Activated effector memory CD4-positive, alpha-beta T cell treated with Interleukin-2 at 50 U/mL for 16 hours (primary cell): ENCODE data around the gene TMX2.
"Not testable (repeated sequence)": the region's sequence is repeated elsewhere in the genome, so short reads cannot be mapped to it uniquely, and the experiment has no call there.

ENCODE experiments used
- DNase-seq: peaks from one replicate; pipeline ENCODE4 v3.0.0-alpha.2; 2020

Gene TMX2

DNA sequence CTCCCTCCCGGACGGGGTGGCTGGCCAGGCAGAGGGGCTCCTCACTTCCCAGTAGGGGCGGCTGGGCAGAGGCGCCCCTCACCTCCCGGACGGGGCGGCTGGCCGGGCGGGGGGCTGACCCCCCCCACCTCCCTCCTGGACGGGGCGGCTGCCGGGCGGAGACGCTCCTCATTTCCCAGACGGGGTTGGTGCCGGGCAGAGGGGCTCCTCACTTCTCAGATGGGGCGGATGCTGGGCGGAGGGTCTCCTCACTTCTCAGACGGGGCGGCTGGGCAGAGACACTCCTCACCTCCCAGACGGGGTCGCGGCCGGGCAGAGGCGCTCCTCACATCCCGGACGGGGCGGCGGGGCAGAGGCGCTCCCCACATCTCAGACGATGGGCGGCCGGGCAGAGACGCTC lies 4.3 kb downstream of the TMX2 start:
- DNase-seq = not testable (repeated sequence)

DNA sequence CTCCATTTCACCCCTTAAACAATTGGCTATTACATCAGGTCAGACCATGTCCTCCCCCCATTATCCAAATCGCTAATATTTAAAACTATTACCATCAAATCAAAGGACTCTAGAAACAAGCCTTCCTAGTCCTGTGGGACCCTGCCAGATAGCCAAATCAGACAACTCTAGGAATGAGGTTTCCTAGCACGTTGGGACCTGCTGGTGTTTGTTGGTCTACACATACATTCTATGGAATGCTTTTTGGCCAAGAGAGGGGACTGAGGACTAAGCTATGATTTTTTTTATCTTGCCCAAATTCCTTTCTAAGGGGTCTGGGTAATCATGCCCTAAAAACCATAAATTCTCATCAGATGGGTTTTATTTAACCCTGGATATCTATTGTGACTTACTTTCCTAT lies 14.8 kb downstream of the TMX2 start:
- no peak for DNase-seq

DNA sequence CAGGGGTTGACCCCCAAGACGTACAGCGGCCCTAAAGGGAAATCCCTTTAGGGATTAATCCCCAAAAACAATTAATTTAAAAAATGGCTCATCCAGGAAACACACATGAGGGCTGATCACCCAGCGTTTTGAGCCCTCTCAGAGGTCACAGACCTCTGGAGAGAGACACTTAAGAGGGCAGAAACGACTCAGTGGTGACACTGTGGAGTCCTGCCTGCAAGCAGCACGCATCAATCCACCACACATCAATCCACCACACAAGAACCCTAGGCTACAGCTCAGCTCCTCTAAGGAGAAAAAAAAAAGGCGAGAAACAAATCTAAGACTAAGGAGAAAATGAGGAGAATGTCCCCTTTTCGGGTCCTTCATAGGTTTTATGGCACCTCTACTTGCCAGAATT lies 16.4 kb downstream of the TMX2 start:
- no peak for DNase-seq

DNA sequence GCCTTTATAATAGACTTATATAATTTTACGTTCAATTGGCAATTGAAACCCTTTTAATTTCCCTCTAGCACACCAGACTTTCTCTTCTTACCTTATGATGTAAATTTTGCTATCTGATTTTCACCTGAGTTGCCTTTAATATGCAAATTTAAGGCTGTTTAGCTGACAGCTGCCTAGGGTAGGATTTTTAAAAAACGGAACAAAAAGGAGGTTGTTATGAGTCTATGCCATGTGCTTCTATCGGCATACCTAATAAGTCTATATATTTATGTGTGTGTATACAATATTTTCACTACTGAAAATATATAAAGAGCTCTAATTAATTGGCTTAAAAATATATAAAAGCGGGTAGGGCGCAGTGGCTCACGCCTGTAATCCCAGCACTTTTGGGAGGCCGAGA lies 17.1 kb downstream of the TMX2 start:
- DNase-seq = no peak

DNA sequence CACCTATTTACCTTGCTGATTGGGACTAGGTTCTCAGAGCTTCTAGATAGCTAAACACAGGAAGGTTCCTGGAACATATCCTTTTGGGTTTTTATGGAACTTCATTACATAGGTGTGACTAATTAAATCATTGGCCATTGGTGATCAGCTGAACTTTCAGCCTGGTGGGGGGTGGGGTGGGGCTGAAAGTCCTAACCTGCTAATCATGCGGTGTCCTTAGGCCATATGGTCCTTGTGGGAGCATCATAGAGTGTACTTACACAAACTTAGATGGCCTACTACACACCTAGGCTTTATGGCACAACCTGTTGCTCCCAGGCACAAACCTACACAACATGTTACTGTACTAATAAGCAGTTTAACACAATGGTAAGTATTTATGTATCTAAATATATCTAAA lies 20.3 kb downstream of the TMX2 start:
- no peak for DNase-seq

- DNase-seq = no peak
These were observed 23.4 kb downstream of the TMX2 start for GRCh38 chr11:57735619-57736298.

GRCh38 chr11:57741132-57742086 lies 29.0 kb downstream of the TMX2 start, which contains the start of gene SELENOH:
TSS of gene SELENOH (plus strand) at chr11:57741491. CDS start at chr11:57741596, 105 bp downstream.
- peak; percentile 89 for DNase-seq

GRCh38 chr11:57742087-57742452 lies 29.7 kb downstream of the TMX2 start:
- DNase-seq = no peak

GRCh38 chr11:57744357-57744756 lies 32.0 kb downstream of the TMX2 start:
- DNase-seq = no peak

DNA sequence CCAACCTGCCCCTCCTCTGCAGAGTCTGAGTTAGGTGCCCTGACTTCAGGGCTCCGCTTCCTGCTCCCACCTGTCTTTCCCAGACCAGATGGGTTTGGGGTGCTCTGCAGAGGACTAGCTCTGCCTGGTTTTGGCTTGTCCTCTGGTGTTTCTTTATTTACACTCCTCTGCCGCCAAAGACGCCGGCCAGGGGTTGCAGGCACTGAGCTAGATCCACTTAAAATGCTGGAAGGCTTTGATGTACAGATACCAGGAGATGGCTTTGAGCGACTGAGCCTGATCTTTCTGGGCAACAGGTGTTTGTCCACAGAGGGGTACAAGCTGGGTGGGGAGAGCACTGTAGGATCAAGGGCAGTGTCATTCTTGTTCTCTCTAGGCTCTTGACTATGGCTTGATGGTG lies 32.8 kb downstream of the TMX2 start:
- no peak for DNase-seq

- no peak for DNase-seq
These were observed 34.5 kb downstream of the TMX2 start for GRCh38 chr11:57746920-57747319.

DNA sequence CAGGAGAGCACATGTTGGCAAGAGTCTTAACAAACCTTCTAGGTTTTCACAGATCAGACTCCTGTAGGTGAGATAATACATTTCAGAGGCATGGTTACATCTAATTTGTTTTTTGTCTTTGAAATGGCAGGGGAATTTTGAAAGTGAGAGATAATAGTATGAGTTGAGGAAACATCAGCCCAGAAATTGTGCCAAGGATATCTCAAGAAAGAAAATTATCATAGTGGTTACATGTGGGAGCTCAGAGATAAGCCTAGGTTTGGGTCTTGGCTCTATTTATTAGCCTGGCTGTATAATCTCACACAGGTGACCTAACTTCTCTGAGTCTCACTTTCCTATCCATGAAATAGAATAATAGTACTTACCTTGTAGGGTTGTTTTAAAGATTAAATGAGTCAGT lies 38.8 kb downstream of the TMX2 start:
- no peak for DNase-seq

DNA sequence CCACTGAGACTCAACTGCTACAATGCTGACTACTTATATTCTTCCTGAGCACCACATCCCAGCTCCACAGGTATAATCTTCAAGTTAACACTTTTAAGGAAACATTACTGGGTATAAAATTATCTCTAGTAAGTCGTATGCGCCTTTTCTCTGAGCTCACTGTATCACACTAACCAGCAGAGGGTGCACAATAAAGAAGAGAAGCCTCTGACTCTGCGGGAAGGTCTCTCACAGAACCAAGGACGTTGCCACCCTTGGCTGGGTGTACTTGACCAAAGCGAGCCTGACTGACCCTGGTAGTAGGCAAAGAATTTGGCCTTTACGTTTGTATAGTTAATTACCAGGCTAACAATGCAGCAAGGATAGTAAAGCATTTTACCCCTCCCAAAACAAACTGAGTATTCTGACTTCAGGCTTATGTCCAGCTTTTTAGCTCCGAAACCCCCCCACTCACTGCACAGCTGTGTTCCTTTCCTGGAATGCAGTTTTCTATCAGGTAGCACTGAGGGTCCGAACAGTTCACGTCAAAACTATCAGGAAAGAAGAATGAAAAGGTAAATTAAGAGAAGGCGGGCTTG lies 39.4 kb downstream of the TMX2 start, which contains the start of gene BTBD18:
Gene BTBD18 (minus strand): TSS at position 144 of the 578 bp plus-strand sequence. CDS start 631 bp downstream, outside the sequence.
- DNase-seq = no peak

DNA sequence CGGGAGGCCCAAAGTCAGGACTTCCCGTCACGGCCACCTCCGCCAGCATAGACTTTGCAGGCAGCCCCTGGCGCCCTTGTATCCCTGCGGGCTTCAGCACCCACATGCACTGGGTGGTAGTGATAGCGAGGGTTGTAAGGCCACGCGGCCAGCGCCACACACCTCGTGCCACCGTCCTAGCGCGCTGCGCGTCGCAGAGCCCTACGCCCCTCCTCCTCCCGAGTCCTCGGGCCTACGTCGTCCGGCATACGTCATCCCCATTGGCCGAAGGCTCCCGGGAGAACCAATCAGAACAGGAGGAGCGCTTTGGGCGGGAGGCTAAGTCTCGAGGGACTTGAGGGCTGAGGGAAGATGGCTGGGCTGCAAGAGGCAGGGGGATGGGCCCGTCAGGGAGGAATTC lies 40.6 kb downstream of the TMX2 start:
- DNase-seq = no peak

GRCh38 chr11:57758174-57758573 lies 45.8 kb downstream of the TMX2 start:
- no peak for DNase-seq

GRCh38 chr11:57761301-57762234 lies 49.2 kb downstream of the TMX2 start, which contains the start of gene CTNND1:
TSS of gene CTNND1 (plus strand) at chr11:57761802. CDS start at chr11:57791479, 29,677 bp downstream.
- no peak for DNase-seq

- DNase-seq = no peak
These were observed 50.0 kb downstream of the TMX2 start for GRCh38 chr11:57762235-57762861.

DNA sequence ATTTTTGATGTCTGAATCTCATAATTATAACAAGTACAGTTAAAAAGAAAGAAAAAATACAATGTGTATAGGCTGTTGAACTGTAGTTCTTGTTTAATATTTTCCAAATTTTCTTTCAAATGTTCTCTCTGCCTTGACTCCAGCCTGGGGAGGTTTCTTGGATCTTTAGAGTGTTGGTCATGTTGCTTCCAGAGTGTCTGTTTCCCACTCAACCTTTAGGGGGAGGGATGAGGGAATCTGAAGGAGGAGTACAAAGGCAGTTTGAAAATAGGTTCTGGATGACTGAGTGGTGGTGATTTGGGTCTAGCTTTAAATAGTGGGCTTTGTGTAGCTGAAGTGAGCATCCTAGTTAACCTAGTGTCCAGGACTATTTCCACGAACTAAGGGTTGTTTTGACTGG lies 51.2 kb downstream of the TMX2 start:
- no peak for DNase-seq

GRCh38 chr11:57764021-57764420 lies 51.6 kb downstream of the TMX2 start:
- no peak for DNase-seq

GRCh38 chr11:57764566-57764965 lies 52.2 kb downstream of the TMX2 start:
- DNase-seq = no peak

DNA sequence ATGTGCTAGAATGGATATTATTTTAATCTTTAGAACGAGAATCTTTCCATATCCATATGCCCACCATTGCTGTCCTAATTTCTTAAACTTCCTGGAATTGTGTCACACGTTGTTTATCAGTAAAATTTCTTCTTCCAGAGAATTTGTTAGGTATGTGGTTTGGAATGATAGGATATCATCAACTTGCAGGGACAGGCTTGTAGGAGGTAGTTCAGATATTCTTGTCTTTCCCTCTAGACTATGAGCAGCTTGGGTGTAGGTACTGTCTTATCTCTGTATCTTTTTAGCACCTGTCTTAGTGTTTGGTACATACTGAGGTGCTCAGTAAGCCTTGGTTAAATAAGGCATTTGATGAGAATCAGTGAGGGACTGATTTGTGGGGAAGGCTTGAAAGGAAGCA lies 52.6 kb downstream of the TMX2 start:
- no peak for DNase-seq

- DNase-seq = no peak
These were observed 58.4 kb downstream of the TMX2 start for GRCh38 chr11:57770793-57771192.
